Endothelial cell of umbilical vein (primary cell): ENCODE data around the gene PADI6. TPM values are rescaled to one million over a fixed set of nuclear protein-coding genes. Genes with fewer than 3 reads are reported as not detected.

ENCODE experiments used
- BruUV-seq: library from RNA; stranded (reverse); fragments of 400-500 nt; replicated peaks from 2 replicates; lab custom pipeline; 2021; lab: Mats Ljungman, UMichigan
- CTCF ChIA-PET: fragments of 300-600, 350-600 bp; sonication (Branson Sonifier 250); formaldehyde crosslinking; loops from one replicate; lab custom pipeline; 2021; ENCODE audit warnings: antibody characterized with exemption, inconsistent platforms; lab: Charles Lee
- POLR2A ChIA-PET: fragments of 300-600, 350-600 bp; sonication (Branson Sonifier 250); formaldehyde crosslinking; loops from one replicate; lab custom pipeline; 2021; ENCODE audit warnings: antibody characterized with exemption, inconsistent platforms; lab: Charles Lee
- DNase-seq: peaks from one replicate; pipeline ENCODE4 v3.0.0-alpha.2; 2011; ENCODE audit warnings: low read depth, low spot score
- FAIRE-seq: peaks from 2 replicates; lab custom pipeline; 2011; peaks lifted over from hg19 to GRCh38; lab: Jason Lieb, UNC
- H2AFZ ChIP-seq: 2 replicates; pipeline ENCODE4 v1.6.0; 2012; ENCODE audit warnings: low read depth, low read length, control low read depth, inconsistent platforms
- H3K27ac ChIP-seq: 2 replicates; pipeline ENCODE4 v1.5.1; 2011; ENCODE audit warnings: low read depth, mild to moderate bottlenecking, control low read depth, low read length, moderate library complexity; ENCODE audit not compliant: insufficient read depth
- H3K27me3 ChIP-seq, 2 experiments: 2 replicates each; pipeline versions ENCODE4 v1.6.0 to v1.6.1; 2011; ENCODE audit warnings: low read length in 2 of 2, mixed read lengths in 1 of 2; ENCODE audit not compliant: control insufficient read depth in 2 of 2, insufficient read depth in 2 of 2
- H3K36me3 ChIP-seq, 2 experiments: 2 replicates in 1 of 2; 3 replicates in 1 of 2; pipeline ENCODE4 v1.5.1; 2011; ENCODE audit warnings: low read length in 2 of 2, mild to moderate bottlenecking in 1 of 2, moderate library complexity in 1 of 2; ENCODE audit not compliant: control insufficient read depth in 2 of 2, insufficient read depth in 2 of 2; ENCODE audit errors: extremely low read depth in 1 of 2
- H3K4me1 ChIP-seq: 3 replicates; pipeline ENCODE4 v1.5.1; 2011; ENCODE audit warnings: mild to moderate bottlenecking, low read length; ENCODE audit not compliant: control insufficient read depth, insufficient read depth; ENCODE audit errors: extremely low read depth
- H3K4me2 ChIP-seq: 2 replicates; pipeline ENCODE4 v1.6.1; 2011; ENCODE audit warnings: low read length, control low read depth, mixed read lengths; ENCODE audit not compliant: insufficient read depth
- H3K4me3 ChIP-seq, 3 experiments: fragments of 200-600 bp in 1 of 3; sonication (generic), shearing (Covaris generic) in 1 of 3; replicated peaks in 1 of 3; 2 replicates each; pipeline ENCODE4 v1.5.1; 2011 to 2016; ENCODE audit warnings: control low read depth in 3 of 3, low read length in 3 of 3, mild to moderate bottlenecking in 2 of 3, inconsistent platforms in 1 of 3, low read depth in 1 of 3, moderate library complexity in 1 of 3; ENCODE audit not compliant: insufficient read depth in 1 of 3
- H3K79me2 ChIP-seq: 2 replicates; pipeline ENCODE4 v1.6.0; 2012; ENCODE audit warnings: low read length, inconsistent platforms; ENCODE audit not compliant: control insufficient read depth, insufficient read depth
- H3K9ac ChIP-seq: replicated peaks from 2 replicates; pipeline ENCODE3; 2011; ENCODE audit warnings: low read length, control low read depth; ENCODE audit not compliant: insufficient read depth; ENCODE audit errors: extremely low read depth
- H3K9me1 ChIP-seq: replicated peaks from 3 replicates; pipeline ENCODE4 v1.6.0; 2011; ENCODE audit warnings: mild to moderate bottlenecking, low read length; ENCODE audit not compliant: control insufficient read depth, insufficient read depth; ENCODE audit errors: extremely low read depth
- H3K9me3 ChIP-seq: replicated peaks from 2 replicates; pipeline ENCODE4 v1.5.1; 2012; ENCODE audit warnings: low read length, inconsistent platforms; ENCODE audit not compliant: control insufficient read depth, insufficient read depth
- H4K20me1 ChIP-seq: replicated peaks from 2 replicates; pipeline ENCODE3; 2011; ENCODE audit warnings: mild to moderate bottlenecking, low read length; ENCODE audit not compliant: control insufficient read depth, insufficient read depth; ENCODE audit errors: extremely low read depth
- CTCF ChIP-seq, 2 donors: IDR thresholded peaks; 1 replicate in 1 of 2; 2 replicates in 1 of 2; pipeline ENCODE4 v1.5.1; 2011; ENCODE audit warnings: low read length in 2 of 2, mild to moderate bottlenecking in 2 of 2, moderate library complexity in 2 of 2, control low read depth in 1 of 2, inconsistent platforms in 1 of 2, low read depth in 1 of 2; ENCODE audit not compliant: insufficient read depth in 1 of 2; ENCODE audit errors: extremely low read depth in 1 of 2
- EZH2 ChIP-seq: IDR thresholded peaks from 2 replicates; pipeline ENCODE4 v1.6.1; 2012; ENCODE audit warnings: borderline replicate concordance, low read depth, mild to moderate bottlenecking, moderate library complexity, low read length, inconsistent platforms; ENCODE audit not compliant: severe bottlenecking
- FOS ChIP-seq: IDR thresholded peaks from 2 replicates; pipeline ENCODE4 v1.6.1; 2011; ENCODE audit warnings: mild to moderate bottlenecking, low read length, moderate library complexity, borderline replicate concordance; ENCODE audit not compliant: insufficient read depth
- GATA2 ChIP-seq: IDR thresholded peaks from 2 replicates; pipeline ENCODE4 v1.7.0; 2011; ENCODE audit warnings: low read depth, mild to moderate bottlenecking, moderate library complexity, mixed read lengths, low read length; ENCODE audit not compliant: insufficient read length, insufficient read depth
- MYC ChIP-seq: IDR thresholded peaks from one replicate; pipeline ENCODE4 v1.6.1; 2011; ENCODE audit warnings: mild to moderate bottlenecking, low read depth, low read length
- POLR2AphosphoS5 ChIP-seq: IDR thresholded peaks from 2 replicates; pipeline ENCODE4 v1.6.1; 2012; ENCODE audit warnings: low read depth, mild to moderate bottlenecking, control low read depth, low read length, moderate library complexity; ENCODE audit not compliant: insufficient read depth
- dilution Hi-C: fragments of 300-500 bp; cut with MboI; formaldehyde crosslinking; loops from one replicate; pipeline ENCODE4 v1.15.0; 2019; ENCODE audit warnings: low sequenced_read_pairs; ENCODE audit not compliant: extremely low pct_ligation_motif_present
- intact Hi-C: fragments of 100-400 bp; cut with micrococcal nuclease; formaldehyde crosslinking; loops from one replicate; pipeline ENCODE4 v1.10.0; 2022
- polyA plus RNA-seq, 4 experiments: library from polyadenylated mRNA; depleted of rRNA in 3 of 4; stranded (reverse) in 3 of 4; unstranded in 1 of 4; fragments of >200 nt; gene quantifications; 2 replicates each; pipeline versions ENCODE4 v1.2.1 to v1.2.3, GENCODE V29; 2011 to 2012; ENCODE audit warnings: missing spikeins in 1 of 4
- total RNA-seq: library from RNA; stranded (reverse); gene quantifications from 2 replicates; pipeline ENCODE4 v1.2.3, GENCODE V29; 2021
- TF ChIP-seq, protein P1 (sequence below): IDR thresholded peaks from 2 replicates; pipeline ENCODE4 v1.6.1; 2011; ENCODE audit not compliant: insufficient read depth, insufficient read length

Gene PADI6
- total and polyA plus RNA-seq, 2 donors (not counting 3 experiments of a cell fraction or from before 2014, with no cell fraction given): not detected

DNA sequence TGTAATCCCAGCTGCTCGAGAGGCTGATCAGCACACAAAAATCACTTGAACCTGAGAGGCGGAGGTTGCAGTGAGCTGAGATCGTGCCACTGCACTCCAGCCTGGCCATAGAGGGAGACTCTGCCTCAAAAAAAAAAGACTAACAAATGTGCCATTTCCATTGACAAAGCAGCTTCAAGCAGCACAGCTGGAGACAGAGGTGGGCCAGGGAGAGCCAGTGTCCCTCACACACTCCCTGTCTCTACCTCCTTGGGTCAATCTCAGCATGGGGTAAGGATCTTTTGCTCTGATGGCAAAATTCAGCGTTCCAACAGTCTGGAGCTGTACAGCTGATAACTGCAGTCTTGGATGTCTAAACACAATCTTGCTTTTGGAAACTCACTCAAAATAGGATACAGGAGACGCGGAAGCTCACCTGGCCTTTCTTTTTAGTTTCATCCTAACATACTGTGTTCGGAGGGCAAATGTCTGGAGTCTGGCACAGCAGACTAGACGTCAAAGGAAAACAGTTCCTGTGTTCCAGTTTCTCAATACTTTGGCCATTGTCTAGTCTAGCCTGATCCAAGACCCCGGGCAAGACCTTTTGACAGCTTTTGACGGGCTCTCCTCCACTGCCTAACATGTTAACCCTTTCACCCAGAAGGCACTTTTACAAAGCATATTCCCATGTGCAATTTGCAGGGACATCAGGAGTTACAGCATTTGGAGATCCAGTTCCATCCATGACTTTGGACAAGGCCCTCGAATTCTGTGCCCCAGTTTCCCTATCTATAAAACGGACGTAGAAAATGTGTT, 64.6 kb downstream of the PADI6 start:
- intact Hi-C loops (loop anchor here (10.0 kb wide), 1 partner anchor 382 kb away; the partner anchor contains the start of gene SDHB), dilution Hi-C loops (no loop called here)
- CTCF ChIA-PET: no interaction called here
- Histone ChIP-seq H3K27me3 (peaks cover 0 to 4% of the 10 kb centered on the region in 2 experiments), H2AFZ (no peak overlapping the region), H3K36me3 (peaks cover 5 to 16% of the 10 kb centered on the region in 2 experiments), H3K9me3 (no peaks in the 10 kb centered on the region), H3K9ac (peak overlapping the region; percentile 72), H3K79me2 (peaks cover 67% of the 10 kb centered on the region), H3K4me2 (peak overlapping the region; percentile 91), H3K9me1 (no peaks in the 10 kb centered on the region), H3K27ac (peak overlapping the region; percentile 52), H4K20me1 (peaks cover 12% of the 10 kb centered on the region), H3K4me1 (peaks cover 15% of the 10 kb centered on the region), H3K4me3 (peak overlapping the region; percentile 50 to 90 (median 66))
- FAIRE-seq (peak; percentile 76), DNase-seq (peak; percentile 30)
- POLR2A ChIA-PET: no interaction called here
- BruUV-seq: TSS peak; percentile 23
- TF ChIP-seq CTCF (IDR thresholded peaks at IDR 0.05; ENCODE audit: extremely low read depth in 1 of 2, insufficient read depth in 1 of 2, low read depth in 1 of 2, low read length in 2 of 2) (no peak), MYC (no peak), POLR2AphosphoS5 (no peak), GATA2 (no peak), EZH2 (no peak), FOS (no peak)
- TF ChIP-seq, protein P1, sequence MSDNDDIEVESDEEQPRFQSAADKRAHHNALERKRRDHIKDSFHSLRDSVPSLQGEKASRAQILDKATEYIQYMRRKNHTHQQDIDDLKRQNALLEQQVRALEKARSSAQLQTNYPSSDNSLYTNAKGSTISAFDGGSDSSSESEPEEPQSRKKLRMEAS: no peak
